GM03348 (cell line): ENCODE measurements around the gene NDOR1.
"Not testable (repeated sequence)": the region's sequence is repeated elsewhere in the genome, so short reads cannot be mapped to it uniquely, and the experiment has no call there.

Experiments used
- DNase-seq: peaks from one replicate; pipeline ENCODE4 v3.0.0; 2012; ENCODE audit warnings: low spot score

Gene NDOR1

GRCh38 chr9:137244486-137245449 lies 39.3 kb downstream of the NDOR1 start:
- no peak for DNase-seq

GRCh38 chr9:137245450-137246421 lies 40.2 kb downstream of the NDOR1 start:
- no peak for DNase-seq

GRCh38 chr9:137247135-137247915 lies 41.8 kb downstream of the NDOR1 start:
- no peak for DNase-seq

DNA sequence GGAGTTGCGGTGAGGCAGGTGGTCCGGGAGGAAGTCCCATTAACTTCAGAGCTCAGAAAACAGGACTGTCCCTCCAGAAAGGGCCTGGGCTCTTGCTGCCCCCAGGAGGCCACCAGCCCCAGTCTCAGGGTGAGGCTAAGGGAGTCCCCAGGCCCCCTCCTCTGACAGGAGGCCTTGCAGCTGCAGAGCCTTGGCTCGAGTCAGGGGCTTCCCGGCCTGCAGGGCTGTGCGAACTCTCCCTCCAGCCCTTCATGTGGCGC lies 42.3 kb downstream of the NDOR1 start:
- DNase-seq = no peak

DNA sequence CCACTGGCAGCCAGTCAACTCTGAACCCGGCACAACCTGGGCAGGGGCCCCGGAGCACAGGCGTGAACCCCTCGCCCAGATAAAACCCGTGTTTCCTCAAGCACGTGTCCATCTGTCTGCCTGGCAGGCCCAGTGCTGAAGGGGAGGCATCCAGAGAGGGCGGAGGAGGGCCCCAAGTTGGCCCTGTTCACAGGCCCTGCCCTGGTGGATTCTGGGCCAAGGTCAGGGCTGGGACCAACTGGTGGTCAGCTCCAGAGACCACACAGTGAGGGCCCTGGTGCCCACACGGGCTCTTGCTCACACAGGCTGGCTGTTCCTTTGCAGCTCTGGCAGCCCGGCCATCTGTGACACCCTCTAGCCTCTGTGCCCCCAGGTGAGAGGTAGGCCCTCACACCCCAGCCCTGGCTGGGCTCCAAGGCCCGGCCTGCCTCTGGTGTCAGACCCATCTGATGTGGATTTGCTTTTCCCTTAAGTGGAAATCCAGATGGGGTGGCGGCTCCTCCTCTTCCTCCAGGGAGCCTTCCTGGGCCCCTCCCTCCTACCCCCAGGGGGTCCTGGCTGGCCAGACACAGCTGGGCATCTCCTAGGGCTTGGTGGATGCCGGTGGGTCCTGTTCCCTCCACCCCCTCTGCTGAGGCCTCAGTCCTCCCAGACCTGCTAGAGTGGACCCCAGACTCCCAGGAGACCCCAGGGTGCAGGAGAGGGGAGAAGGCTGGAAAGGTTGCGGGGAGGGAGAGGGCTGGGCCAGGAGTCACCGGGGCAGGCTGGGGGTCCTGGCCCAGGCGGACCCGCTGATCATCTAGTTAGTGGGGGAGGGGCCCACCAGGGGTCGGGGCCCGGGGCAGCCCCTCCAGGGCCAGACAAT lies 45.1 kb downstream of the NDOR1 start:
- DNase-seq = no peak

- no peak for DNase-seq
Observed at GRCh38 chr9:137251194-137251461, 45.6 kb downstream of the NDOR1 start, which contains the start of gene STPG3. Gene STPG3, plus strand, starts transcription at chr9:137251286. Its CDS starts 1 bp downstream, at chr9:137251287.

DNA sequence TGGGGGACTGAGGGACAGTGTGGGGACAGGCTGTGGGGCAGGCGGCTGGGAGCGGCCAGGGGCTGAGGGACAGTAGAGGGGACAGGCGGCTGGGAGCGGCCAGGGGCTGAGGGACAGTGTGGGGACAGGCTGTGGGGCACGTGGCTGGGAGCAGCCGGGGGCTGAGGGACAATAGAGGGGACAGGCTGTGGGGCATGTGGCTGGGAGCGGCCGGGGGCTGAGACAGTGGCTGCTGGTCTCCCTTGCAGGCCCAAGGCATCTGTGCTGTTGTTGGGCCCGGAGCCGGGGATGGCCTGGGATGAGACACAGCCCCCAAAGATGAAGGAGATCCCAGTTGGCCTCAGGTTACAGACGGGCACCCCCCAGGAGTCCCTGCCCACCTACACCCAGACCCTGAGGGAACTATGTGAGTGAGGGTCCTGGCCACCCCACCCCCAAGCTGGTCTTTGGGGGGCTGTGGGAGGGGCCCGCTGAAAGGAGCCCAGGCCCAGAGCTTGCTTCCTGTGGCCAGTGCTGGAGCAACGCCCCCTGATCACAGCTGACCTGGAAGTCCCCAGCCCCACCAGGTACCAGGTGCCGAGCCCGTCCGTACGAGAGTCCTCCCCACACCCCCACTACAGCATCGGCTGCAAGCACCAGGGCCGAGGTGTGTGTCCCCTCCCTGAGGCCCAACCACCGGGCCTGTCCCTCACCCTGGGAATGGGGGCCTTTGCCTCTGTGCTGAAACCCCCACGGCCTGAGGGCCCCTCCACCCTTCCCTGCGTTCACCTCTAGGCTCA lies 46.2 kb downstream of the NDOR1 start:
- no peak for DNase-seq

DNA sequence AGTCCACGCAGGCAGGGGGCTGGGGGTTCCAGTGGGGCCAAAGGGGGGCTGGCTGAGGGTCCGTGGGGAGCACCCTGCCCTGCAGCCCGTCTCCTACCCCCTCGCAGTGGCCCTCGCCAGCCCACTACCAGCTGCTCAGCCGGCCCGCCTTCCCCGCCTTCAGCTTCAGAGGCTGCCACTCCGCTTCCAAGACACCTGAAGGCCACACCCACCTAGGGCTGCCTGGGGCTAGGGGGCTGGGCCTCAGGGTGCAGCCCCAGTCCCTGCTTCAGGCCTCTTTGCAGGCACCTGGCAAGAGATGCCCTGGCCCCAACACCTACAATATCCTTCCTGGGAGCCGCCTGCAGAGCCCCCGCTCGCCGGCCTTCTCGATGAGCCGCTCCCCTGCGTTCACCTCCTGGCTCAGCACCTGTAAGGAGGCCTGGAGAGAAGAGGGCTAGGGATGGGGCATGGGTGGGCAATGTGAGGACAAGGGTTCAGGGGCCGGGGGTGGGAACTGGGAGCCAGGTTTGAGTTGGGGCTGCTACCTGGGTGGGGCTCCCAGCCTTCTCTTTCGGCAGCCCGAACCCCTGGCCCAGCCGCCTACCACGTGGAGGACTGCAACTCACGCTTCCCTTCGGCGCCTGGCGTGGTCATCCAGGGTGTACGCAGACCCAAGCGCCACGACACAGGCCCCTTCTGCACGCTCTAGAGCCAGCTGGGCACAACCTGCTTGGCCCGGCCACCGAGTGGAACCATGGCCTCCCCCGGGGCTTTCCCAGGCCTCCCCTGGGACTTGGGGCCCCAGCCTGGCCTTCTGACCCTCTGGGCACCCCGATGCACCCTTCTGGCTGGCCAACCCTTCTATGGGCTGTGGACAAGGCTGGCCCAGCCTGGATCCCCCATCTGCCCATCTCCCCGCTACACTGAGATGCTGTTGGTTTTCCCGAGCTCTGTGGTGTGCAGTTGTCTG lies 47.3 kb downstream of the NDOR1 start:
- no peak for DNase-seq

DNA sequence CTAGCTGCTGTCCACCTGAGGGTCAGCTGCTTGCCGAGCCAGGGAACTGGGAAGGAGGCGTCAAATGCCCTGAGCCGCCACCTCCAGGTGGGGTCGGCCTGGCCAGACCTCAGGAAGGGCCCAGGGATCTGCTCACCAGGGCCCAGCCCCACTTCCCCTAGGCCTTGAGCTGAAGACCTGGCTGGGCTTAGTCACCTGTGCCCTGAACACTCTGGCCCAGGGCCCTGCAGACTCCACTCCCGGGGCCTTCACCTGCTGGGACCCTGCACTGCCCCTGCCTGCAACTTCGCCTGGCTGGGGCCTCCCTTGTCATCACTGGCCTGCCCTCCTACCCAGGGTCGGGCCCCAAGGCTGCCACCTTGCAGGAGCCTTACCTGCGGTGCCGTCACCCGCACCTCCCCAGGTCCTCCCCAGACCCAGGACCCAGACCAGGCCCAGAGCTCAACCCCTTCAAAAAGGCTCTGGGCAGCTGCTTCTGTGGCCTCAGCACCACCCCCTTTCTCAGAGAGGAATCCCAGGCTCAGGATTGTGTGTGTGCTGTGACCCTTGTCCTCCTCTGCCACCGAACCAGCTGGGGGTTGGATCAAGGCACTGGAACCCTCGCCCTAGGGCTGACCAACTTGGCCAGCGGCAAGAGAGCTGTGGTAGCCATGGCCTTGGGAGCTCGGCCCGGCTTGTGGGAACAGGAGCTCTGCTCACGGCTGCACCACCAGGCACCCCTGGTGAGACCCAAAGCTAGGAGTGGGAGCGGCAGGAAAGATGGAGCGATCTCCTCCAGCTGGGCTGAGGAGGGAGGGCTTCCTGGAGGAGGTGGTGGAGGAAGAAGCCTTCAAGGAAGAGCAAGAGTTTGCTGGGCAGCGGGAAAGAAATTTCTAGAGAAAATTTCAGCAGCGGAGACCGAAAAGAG lies 48.5 kb downstream of the NDOR1 start:
- no peak for DNase-seq

DNA sequence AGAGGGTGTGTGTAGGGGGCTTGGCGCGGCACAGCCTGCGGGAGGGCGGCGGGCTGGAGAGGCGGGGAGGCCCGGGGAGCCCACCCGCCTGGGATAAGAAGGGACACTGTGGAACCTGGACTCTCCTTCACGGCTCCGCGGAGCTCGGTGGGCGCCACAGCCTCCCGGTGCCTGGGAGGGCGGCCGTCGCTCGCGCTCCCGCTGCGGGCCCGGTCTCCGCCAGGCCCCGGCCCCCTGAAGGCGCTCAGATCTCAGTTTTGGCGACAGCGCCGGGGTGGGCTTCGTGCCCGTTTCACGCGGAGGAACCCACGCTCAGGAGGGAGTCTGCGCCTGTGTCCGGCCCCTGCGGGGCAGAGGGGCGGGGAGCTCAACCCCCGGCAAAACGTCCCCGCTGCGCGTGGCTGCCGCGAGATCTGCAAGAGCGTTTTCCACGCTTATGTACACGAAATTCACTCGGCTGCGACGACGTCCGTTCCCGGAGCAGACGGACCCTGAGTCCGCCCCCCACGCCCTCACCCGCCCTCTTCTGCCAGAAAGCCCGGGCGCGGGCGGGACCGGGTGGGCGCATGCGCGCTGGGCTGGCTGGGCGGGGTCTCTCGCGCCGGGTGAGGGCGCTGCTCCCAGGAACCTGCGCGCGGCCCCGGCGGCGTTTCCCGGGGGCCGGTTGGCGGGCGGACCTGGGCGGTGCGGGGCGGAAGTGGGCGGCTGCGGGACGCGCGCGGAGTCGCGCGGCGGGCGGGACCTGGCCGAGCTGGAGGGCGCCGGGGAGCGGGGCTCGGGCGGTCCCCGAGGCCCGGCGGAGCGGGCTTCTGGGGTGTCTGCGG lies 49.3 kb downstream of the NDOR1 start, which contains the start of gene NELFB:
Gene NELFB, plus strand, starts transcription at position 704 of the 824 bp plus-strand sequence.
- peak; percentile 100 for DNase-seq

DNA sequence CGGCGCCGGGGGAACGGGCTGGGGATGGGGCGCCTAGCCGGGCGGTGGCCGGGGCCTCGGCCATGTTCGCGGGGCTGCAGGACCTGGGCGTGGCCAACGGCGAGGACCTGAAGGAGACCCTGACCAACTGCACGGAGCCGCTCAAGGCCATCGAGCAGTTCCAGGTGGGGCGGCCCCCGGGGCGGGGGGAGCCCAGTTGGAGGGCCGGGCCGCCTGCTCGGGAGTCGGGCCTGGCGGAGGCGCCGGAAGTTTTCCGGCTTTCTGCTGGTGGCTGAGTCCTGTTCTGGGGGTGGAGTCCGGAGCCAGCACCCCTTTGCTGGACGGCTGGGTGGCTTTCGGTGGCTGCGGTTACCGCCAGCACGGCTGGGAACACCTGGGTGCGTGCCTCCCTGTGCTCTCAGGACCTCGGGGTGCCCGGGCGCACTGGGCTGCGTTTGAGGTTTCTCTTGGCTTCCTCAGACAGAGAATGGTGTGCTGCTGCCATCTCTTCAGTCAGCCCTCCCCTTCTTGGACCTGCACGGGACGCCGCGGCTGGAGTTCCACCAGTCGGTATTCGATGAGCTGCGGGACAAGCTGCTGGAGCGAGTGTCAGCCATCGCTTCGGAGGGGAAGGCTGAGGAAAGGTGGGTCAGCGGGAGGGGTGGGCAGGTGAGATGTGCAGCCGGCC lies 50.1 kb downstream of the NDOR1 start:
- DNase-seq = no peak

DNA sequence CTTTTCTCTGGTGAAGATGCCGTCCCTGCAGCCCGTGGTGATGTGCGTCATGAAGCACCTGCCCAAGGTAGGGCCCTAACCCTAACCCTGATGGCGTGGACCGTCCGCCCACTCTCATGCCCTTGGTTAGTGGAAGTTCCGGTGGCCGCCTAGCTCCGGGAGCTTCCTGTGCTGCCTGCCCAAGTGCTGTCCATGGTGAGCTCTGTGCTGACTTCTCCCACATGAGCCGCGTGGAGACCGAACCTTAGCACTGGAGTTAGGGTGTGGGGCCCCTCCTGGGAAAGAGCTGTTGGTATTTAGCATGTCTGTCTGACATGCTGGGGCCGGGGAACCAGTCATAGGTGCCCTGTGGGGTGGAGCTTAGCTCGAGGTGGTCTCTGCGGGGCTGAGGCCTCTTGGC lies 50.9 kb downstream of the NDOR1 start:
- no peak for DNase-seq

DNA sequence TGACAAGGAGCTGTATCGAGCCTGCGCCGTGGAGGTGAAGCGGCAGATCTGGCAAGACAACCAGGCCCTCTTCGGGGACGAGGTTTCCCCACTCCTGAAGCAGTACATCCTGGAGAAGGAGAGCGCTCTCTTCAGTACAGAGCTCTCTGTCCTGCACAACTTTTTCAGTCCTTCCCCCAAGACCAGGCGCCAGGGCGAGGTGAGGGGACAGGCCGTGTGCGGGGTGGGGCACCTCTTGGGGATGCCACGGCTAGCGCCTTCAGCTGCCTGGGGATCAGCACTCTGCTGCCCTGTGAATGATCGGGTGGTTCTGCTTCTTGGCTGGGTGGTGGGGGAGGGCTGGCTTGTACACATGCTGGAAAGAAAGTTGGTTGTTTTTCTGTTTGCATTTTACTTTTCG lies 51.4 kb downstream of the NDOR1 start:
- no peak for DNase-seq

- not testable (repeated sequence) for DNase-seq
Observed at GRCh38 chr9:137262173-137262908, 56.8 kb downstream of the NDOR1 start.

GRCh38 chr9:137262909-137263285 lies 57.4 kb downstream of the NDOR1 start:
- DNase-seq = no peak

DNA sequence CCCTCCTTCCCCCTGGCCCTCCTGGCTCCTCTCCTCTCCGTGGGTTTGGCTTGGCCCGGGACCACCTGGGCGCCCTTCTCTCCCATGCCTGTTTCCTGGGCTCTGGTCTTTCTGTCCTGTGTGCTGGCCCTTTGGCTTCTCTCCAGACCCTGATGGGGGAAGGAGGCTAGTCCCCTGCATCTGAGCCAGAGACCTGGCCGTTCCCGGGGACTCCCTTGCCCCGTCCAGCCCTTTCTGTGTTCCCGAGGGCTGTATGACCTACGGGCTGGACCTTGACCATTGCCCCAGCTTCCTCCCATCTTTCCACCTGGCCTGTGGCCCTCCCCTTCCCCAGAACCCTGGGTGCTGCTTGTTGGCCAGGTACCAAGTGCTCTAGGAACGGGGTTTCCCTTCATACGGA lies 58.0 kb downstream of the NDOR1 start:
- no peak for DNase-seq
